Measurements from ENCODE around the gene SHISAL1.

- TF ChIP-seq POLR2A (IDR thresholded peaks at IDR 0.05; ENCODE audit: low read depth, low read length) (no peak), EZH2 (IDR thresholded peaks at IDR 0.05; ENCODE audit: borderline replicate concordance, low read depth, low read length, severe bottlenecking) (no peak), CTCF (IDR thresholded peaks at IDR 0.05; ENCODE audit: extremely low read depth in 1 of 2, insufficient read depth in 1 of 2, low read depth in 1 of 2, low read length in 2 of 2) (no peak), POLR2AphosphoS5 (IDR thresholded peaks at IDR 0.05; ENCODE audit: insufficient read depth, low read depth, low read length) (no peak), JUN (IDR thresholded peaks at IDR 0.05; ENCODE audit: borderline replicate concordance, insufficient read depth, insufficient read length, low read depth) (no peak)
- TF ChIP-seq, protein P1, sequence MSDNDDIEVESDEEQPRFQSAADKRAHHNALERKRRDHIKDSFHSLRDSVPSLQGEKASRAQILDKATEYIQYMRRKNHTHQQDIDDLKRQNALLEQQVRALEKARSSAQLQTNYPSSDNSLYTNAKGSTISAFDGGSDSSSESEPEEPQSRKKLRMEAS (IDR thresholded peaks at IDR 0.05; ENCODE audit: insufficient read depth, insufficient read length) = no peak
Measured at GRCh38 chr22:44259366-44260215, 53.2 kb downstream of the SHISAL1 start.
